K562 (cell line): Measurements from ENCODE around the gene NTN1. TPM values are rescaled to one million over a fixed set of nuclear protein-coding genes. Genes with fewer than 3 reads are reported as not detected.

Source experiments
- ATAC-seq: fragments of 200-7000 bp; cut with Tn5 transposase; 3 replicates; pipeline ENCODE4 v1.9.1; 2020; ENCODE audit warnings: moderate library complexity
- BruUV-seq: library from RNA; stranded (reverse); fragments of 400-500 nt; replicated peaks from 2 replicates; lab custom pipeline; 2021; lab: Mats Ljungman, UMichigan
- CTCF ChIA-PET: fragments of 300-600 bp; formaldehyde crosslinking; extraction: SDS; loops from one replicate; lab custom pipeline; 2021; ENCODE audit warnings: low intra/inter-chr PET ratio; lab: Yijun Ruan, JAX
- POLR2A ChIA-PET: fragments of 300-600, 350-650 bp; sonication (Branson Sonifier 250); formaldehyde crosslinking; extraction: SDS; loops from one replicate; lab custom pipeline; 2021; ENCODE audit warnings: antibody characterized with exemption, inconsistent platforms; lab: Yijun Ruan, JAX
- DNase-seq, 4 experiments: peaks; one replicate each; pipeline versions ENCODE4 v3.0.0 to v3.0.0-alpha.2; 2011 to 2018; ENCODE audit warnings: low spot score in 3 of 4, mixed read lengths in 3 of 4; ENCODE audit errors: extremely low read depth in 1 of 4
- FAIRE-seq: peaks from 2 replicates; lab custom pipeline; 2011; peaks lifted over from hg19 to GRCh38; lab: Jason Lieb, UNC
- H2AFZ ChIP-seq: 2 replicates; pipeline ENCODE4 v1.6.0; 2011; ENCODE audit warnings: low read depth, low read length, control low read depth, inconsistent platforms
- H3K27ac ChIP-seq: fragments of 200-600 bp; 3 replicates; pipeline ENCODE4 v1.8.0; 2011; ENCODE audit warnings: low read depth, mild to moderate bottlenecking, control low read depth, inconsistent platforms, low read length, moderate library complexity, mixed read lengths; ENCODE audit errors: extremely low read depth
- H3K27me3 ChIP-seq, 2 experiments: fragments of 300-600 bp in 1 of 2; 2 replicates in 1 of 2; 3 replicates in 1 of 2; pipeline versions ENCODE4 v1.6.0 to v1.8.0; 2011; ENCODE audit warnings: inconsistent platforms in 2 of 2, low read length in 2 of 2, mild to moderate bottlenecking in 1 of 2, mixed read lengths in 1 of 2, moderate library complexity in 1 of 2; ENCODE audit not compliant: control insufficient read depth in 2 of 2, insufficient read depth in 2 of 2
- H3K36me3 ChIP-seq: fragments of 300-600 bp; 3 replicates; pipeline ENCODE4 v1.8.0; 2011; ENCODE audit warnings: mild to moderate bottlenecking, low read length, inconsistent platforms; ENCODE audit not compliant: control insufficient read depth, insufficient read depth
- H3K4me1 ChIP-seq, 2 experiments: fragments of 200-600 bp in 1 of 2; replicated peaks in 1 of 2; 2 replicates in 1 of 2; 3 replicates in 1 of 2; pipeline versions ENCODE4 v1.5.1 to v1.8.0; 2011; ENCODE audit warnings: inconsistent platforms in 2 of 2, low read length in 2 of 2, mild to moderate bottlenecking in 1 of 2, mixed read lengths in 1 of 2, moderate library complexity in 1 of 2; ENCODE audit not compliant: control insufficient read depth in 2 of 2, insufficient read depth in 2 of 2
- H3K4me2 ChIP-seq: 2 replicates; pipeline ENCODE4 v1.6.1; 2011; ENCODE audit warnings: low read length, control low read depth, inconsistent platforms, mixed read lengths; ENCODE audit not compliant: insufficient read depth
- H3K4me3 ChIP-seq: fragments of 200-600 bp; sonication (generic), shearing (Covaris generic); 2 replicates; pipeline ENCODE4 v1.5.1; 2016; ENCODE audit warnings: control low read depth, inconsistent platforms
- H3K79me2 ChIP-seq: fragments of 200-600 bp; 3 replicates; pipeline ENCODE4 v1.8.0; 2011; ENCODE audit warnings: low read length, inconsistent platforms; ENCODE audit not compliant: control insufficient read depth, insufficient read depth
- H3K9ac ChIP-seq, 2 experiments: 2 replicates each; pipeline versions ENCODE4 v1.6.0 to v1.6.1; 2011; ENCODE audit warnings: low read depth in 2 of 2, low read length in 2 of 2, control low read depth in 1 of 2, inconsistent platforms in 1 of 2, mild to moderate bottlenecking in 1 of 2, mixed read lengths in 1 of 2; ENCODE audit not compliant: insufficient read depth in 1 of 2
- H3K9me1 ChIP-seq: one replicate; pipeline ENCODE4 v1.6.0; 2011; ENCODE audit warnings: inconsistent platforms, mild to moderate bottlenecking, low read length, moderate library complexity; ENCODE audit not compliant: control insufficient read depth, insufficient read depth
- H3K9me3 ChIP-seq: replicated peaks from 2 replicates; pipeline ENCODE4 v1.5.1; 2011; ENCODE audit warnings: low read depth, low read length, inconsistent platforms; ENCODE audit not compliant: control insufficient read depth, insufficient read depth
- H4K20me1 ChIP-seq: replicated peaks from 2 replicates; pipeline ENCODE4 v1.6.1; 2011; ENCODE audit warnings: low read length, inconsistent platforms, mixed read lengths; ENCODE audit not compliant: control insufficient read depth, insufficient read depth
- BRD4 ChIP-seq: fragments of 200-600 bp; sonication (generic); IDR thresholded peaks from 2 replicates; pipeline ENCODE4 v1.6.1; 2017; ENCODE audit warnings: inconsistent platforms
- SLC30A9 ChIP-seq: fragments of 250-450 bp; sonication (Bioruptor Pico); IDR thresholded peaks from 2 replicates; pipeline ENCODE4 v1.8.0; 2022; ENCODE audit warnings: mild to moderate bottlenecking, moderate library complexity
- SP2 ChIP-seq: IDR thresholded peaks from 2 replicates; pipeline ENCODE4 v1.6.1; 2011; ENCODE audit warnings: mild to moderate bottlenecking, low read depth, low read length, moderate library complexity; ENCODE audit not compliant: poor library complexity, severe bottlenecking; ENCODE audit errors: extremely low read depth
- ZFP30 ChIP-seq: fragments of 250-450 bp; sonication (Bioruptor Pico); IDR thresholded peaks from 2 replicates; pipeline ENCODE4 v1.8.0; 2022; ENCODE audit warnings: moderate library complexity, mild to moderate bottlenecking, inconsistent platforms, borderline replicate concordance
- ZNF224 ChIP-seq: sonication (generic); formaldehyde crosslinking; IDR thresholded peaks from 2 replicates; pipeline ENCODE4 v1.8.0; 2022; ENCODE audit warnings: mild to moderate bottlenecking, missing genetic modification reagents
- ZNF77 ChIP-seq: fragments of 250-450 bp; sonication (Bioruptor Pico); IDR thresholded peaks from 2 replicates; pipeline ENCODE4 v1.5.0; 2020
- WGBS: fragments of 100-300 bp; shearing (Covaris generic); methylation state at CpG from one replicate; pipeline ENCODE4 v1.1.6; 2016; ENCODE audit warnings: low coverage, mixed read lengths; ENCODE audit not compliant: insufficient coverage; ENCODE audit errors: missing lambda C conversion rate; 5-methylcytosine and 5-hydroxymethylcytosine counted together
- in situ Hi-C: fragments of 300-500 bp; cut with MboI; formaldehyde crosslinking; loops from 4 replicates; pipeline ENCODE4 v1.15.0; 2018; ENCODE audit warnings: inconsistent platforms, mixed read lengths
- intact Hi-C: fragments of 100-400 bp; cut with micrococcal nuclease; formaldehyde crosslinking; loops from 2 replicates; pipeline ENCODE4 v1.14.2; 2022
- polyA plus RNA-seq, 8 experiments: library from polyadenylated mRNA; depleted of rRNA in 4 of 8; stranded (reverse) in 5 of 8; unstranded in 3 of 8; fragments of >200 nt; fragmentation: Nextera tagmentation in 2 of 8; fragmentation: Illumina TruSeq in 1 of 8; extraction: Ambion mirVana in 2 of 8; extraction: Trizol in 1 of 8; gene quantifications; 2 replicates each; pipeline versions ENCODE4 v1.2.1 to v1.2.3, GENCODE V29; 2011 to 2014; ENCODE audit warnings: inconsistent platforms in 1 of 8, missing spikeins in 1 of 8
- total RNA-seq, 7 experiments: library from RNA; depleted of rRNA in 6 of 7; stranded (reverse); fragments of >200 nt in 6 of 7; fragmentation: Illumina TruSeq in 2 of 7; extraction: Trizol in 2 of 7; gene quantifications; 2 replicates each; pipeline versions ENCODE4 v1.2.1 to v1.2.3, GENCODE V29; 2011 to 2021; ENCODE audit warnings: low replicate concordance in 1 of 7
- TF ChIP-seq, protein P1 (sequence below): sonication (generic); formaldehyde crosslinking; IDR thresholded peaks from 2 replicates; pipeline ENCODE4 v1.8.1; 2022; ENCODE audit warnings: missing genetic modification reagents
- TF ChIP-seq, protein P2 (sequence below): fragments of 450-650 bp; formaldehyde crosslinking; IDR thresholded peaks from 2 replicates; pipeline ENCODE4 v1.4.0; 2020; ENCODE audit warnings: mild to moderate bottlenecking
- TF ChIP-seq, protein P3 (sequence below): fragments of 450-650 bp; formaldehyde crosslinking; conservative IDR thresholded peaks from 2 replicates; pipeline ENCODE4 v1.4.0; 2022; ENCODE audit warnings: mild to moderate bottlenecking, missing genetic modification characterization

The NTN1 gene
- total and polyA plus RNA-seq, 9 of the 15 experiments (the other 6 are each of a cell fraction or from before 2014, with no cell fraction given): 0.02 TPM; not detected in 8

DNA sequence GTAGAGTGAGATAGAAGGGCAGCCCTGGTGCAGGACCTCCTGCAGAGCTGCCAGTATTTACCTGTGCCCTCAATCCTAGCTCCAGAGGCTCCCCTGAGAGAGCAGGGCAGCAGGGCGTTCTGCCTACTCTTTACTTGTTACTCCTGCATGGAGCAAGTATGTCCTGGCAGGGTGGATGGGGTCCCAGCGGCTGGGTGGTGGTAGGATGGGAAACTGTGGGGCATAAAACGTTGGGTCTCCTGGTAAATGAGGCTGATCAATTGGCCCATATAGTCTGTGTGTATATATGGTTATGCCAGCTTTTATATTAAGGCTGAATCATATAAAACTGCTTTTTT is 192.0 kb downstream of the NTN1 start:
- WGBS: 6% methylated on average over 3 of the region's 3 CpGs
- intact Hi-C loops: no loop called here
- DNase-seq (no peak), ATAC-seq (no peak), FAIRE-seq (no peak)
- no peak overlapping the region for H3K27ac ChIP-seq
- H3K4me2 ChIP-seq: no peak overlapping the region
- ChIA-PET POLR2A (no interaction called here), CTCF (no interaction called here)
- no peaks in the 10 kb centered on the region for H4K20me1 ChIP-seq
- peaks cover 0 to 8% of the 10 kb centered on the region in 2 experiments; a peak in 1 of 5 replicates for H3K27me3 ChIP-seq
- TF ChIP-seq BRD4 (no peak), ZNF77 (CRISPR knock-in tag) (no peak), ZFP30 (CRISPR knock-in tag) (no peak), SLC30A9 (CRISPR knock-in tag) (no peak), SP2 (no peak), ZNF224 (CRISPR knock-in tag) (no peak)
- TF ChIP-seq, protein P1, sequence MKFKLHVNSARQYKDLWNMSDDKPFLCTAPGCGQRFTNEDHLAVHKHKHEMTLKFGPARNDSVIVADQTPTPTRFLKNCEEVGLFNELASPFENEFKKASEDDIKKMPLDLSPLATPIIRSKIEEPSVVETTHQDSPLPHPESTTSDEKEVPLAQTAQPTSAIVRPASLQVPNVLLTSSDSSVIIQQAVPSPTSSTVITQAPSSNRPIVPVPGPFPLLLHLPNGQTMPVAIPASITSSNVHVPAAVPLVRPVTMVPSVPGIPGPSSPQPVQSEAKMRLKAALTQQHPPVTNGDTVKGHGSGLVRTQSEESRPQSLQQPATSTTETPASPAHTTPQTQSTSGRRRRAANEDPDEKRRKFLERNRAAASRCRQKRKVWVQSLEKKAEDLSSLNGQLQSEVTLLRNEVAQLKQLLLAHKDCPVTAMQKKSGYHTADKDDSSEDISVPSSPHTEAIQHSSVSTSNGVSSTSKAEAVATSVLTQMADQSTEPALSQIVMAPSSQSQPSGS (CRISPR knock-in tag): no peak
- TF ChIP-seq, protein P2, sequence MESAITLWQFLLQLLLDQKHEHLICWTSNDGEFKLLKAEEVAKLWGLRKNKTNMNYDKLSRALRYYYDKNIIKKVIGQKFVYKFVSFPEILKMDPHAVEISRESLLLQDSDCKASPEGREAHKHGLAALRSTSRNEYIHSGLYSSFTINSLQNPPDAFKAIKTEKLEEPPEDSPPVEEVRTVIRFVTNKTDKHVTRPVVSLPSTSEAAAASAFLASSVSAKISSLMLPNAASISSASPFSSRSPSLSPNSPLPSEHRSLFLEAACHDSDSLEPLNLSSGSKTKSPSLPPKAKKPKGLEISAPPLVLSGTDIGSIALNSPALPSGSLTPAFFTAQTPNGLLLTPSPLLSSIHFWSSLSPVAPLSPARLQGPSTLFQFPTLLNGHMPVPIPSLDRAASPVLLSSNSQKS (CRISPR knock-in tag): no peak
- TF ChIP-seq, protein P3, sequence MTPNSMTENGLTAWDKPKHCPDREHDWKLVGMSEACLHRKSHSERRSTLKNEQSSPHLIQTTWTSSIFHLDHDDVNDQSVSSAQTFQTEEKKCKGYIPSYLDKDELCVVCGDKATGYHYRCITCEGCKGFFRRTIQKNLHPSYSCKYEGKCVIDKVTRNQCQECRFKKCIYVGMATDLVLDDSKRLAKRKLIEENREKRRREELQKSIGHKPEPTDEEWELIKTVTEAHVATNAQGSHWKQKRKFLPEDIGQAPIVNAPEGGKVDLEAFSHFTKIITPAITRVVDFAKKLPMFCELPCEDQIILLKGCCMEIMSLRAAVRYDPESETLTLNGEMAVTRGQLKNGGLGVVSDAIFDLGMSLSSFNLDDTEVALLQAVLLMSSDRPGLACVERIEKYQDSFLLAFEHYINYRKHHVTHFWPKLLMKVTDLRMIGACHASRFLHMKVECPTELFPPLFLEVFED (CRISPR knock-in tag): no peak
- H3K36me3 ChIP-seq: no peaks in the 10 kb centered on the region
- H3K9me3 ChIP-seq: no peaks in the 10 kb centered on the region
- in situ Hi-C loops: no loop called here
- H3K4me1 ChIP-seq: no peaks in the 10 kb centered on the region
- no peak overlapping the region for H3K9ac ChIP-seq
- no TSS peak for BruUV-seq
- H3K79me2 ChIP-seq: no peaks in the 10 kb centered on the region
- no peak overlapping the region for H2AFZ ChIP-seq
- H3K9me1 ChIP-seq: no peaks in the 10 kb centered on the region
- H3K4me3 ChIP-seq: no peak overlapping the region
